GM12864 (cell line): Measurements from ENCODE around the gene EPN3.

Experiments
- DNase-seq: peaks from one replicate; pipeline ENCODE4 v3.0.0-alpha.2; 2011; ENCODE audit warnings: low read depth
- H3K4me3 ChIP-seq: 2 replicates; pipeline ENCODE4 v1.5.1; 2011; ENCODE audit warnings: mild to moderate bottlenecking, low read depth, low read length, control low read depth
- CTCF ChIP-seq: IDR thresholded peaks from 2 replicates; pipeline ENCODE4 v1.5.1; 2011; ENCODE audit warnings: low read depth, mild to moderate bottlenecking, moderate library complexity, low read length, control low read depth, inconsistent platforms; ENCODE audit errors: missing control alignments

The EPN3 gene

GRCh38 chr17:50572541-50572940 is 40.0 kb downstream of the EPN3 start:
- H3K4me3 ChIP-seq = no peak overlapping the region
- no peak for TF ChIP-seq CTCF
- no peak for DNase-seq

DNA sequence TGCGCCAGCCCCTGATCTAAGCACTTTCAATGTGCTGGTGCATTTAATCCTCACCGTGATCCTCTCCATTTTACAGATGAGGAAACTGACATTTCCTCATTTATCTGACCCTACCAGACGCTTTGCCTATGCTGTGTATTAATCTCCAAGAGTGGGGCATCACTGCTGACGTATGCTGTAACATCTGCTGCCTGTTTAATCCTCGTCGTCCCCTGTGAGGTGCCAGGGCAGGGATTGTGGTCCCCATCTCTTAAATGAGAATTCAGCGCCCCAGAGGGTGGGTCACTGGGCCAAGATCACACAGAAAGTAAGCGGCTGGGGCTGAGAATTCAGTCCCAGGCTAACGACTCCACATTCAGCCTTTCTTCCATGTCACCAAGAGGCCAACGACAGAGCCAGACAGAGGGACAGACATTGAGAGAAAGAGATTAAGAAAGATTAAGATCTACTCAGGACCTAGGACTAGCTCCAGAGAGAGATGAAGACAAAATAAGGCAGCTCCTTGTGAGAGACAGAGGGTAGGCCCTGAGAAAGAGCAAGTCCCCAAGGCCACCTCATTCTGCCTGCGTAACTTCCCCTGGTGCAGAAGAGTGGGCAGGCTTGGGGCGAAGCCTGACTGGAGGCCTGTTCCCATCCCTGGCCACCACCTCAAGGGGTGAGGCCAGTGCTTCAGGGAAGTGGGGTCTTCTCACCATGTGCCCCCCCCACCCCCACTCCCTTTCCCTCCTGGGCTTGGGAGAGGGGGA is 41.5 kb downstream of the EPN3 start:
- DNase-seq = no peak
- no peak for TF ChIP-seq CTCF

GRCh38 chr17:50575581-50576210 is 43.2 kb downstream of the EPN3 start:
- DNase-seq = no peak
- no peak overlapping the region for H3K4me3 ChIP-seq
- TF ChIP-seq CTCF = no peak

More for the DNA sequence above, 41.5 kb downstream of the EPN3 start:
- no peak overlapping the region for H3K4me3 ChIP-seq

DNA sequence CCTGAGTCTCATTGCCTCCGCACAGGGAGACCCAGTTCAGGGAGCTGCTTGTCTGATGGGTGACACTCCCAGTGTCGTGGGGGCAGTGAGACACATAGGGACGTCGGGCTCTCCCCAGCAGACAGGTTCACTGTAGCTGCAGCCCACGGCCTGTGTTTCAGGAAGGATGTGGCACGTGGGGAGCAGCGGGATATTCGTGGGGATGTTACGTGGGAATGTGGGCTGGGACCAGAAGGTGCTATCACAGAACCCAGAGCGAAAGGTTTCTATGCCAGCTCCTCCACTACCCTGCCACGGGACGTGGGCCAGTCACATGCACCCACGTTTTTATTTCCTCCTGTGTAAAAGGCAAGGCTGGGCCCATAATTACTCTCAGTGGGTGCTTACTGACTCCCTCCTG is 44.3 kb downstream of the EPN3 start:
- no peak overlapping the region for H3K4me3 ChIP-seq
- no peak for DNase-seq
- no peak for TF ChIP-seq CTCF

- TF ChIP-seq CTCF = no peak
- DNase-seq = no peak
- H3K4me3 ChIP-seq = no peak overlapping the region
Measured at GRCh38 chr17:50577451-50577954, 45.0 kb downstream of the EPN3 start.

- TF ChIP-seq CTCF = no peak
- no peak overlapping the region for H3K4me3 ChIP-seq
- DNase-seq = no peak
Measured at GRCh38 chr17:50578173-50578572, 45.6 kb downstream of the EPN3 start.
